ENCODE data around the gene MAPKAPK2.

- TF ChIP-seq POLR2AphosphoS5 (IDR thresholded peaks at IDR 0.05; ENCODE audit: insufficient read depth in 1 of 2, low read depth in 1 of 2) = no peak
- no peak for TF ChIP-seq CTCF (IDR thresholded peaks at IDR 0.05)
- no peak for TF ChIP-seq POLR2A (IDR thresholded peaks at IDR 0.05)
Observed at GRCh38 chr1:206729507-206729906, 44.8 kb downstream of the MAPKAPK2 start.
